Ovary (tissue), 3 donors: ENCODE data around the gene IGFLR1.

Experiments used
- EP300 ChIP-seq: sonication (generic); formaldehyde crosslinking; IDR thresholded peaks from one replicate; pipeline ENCODE4 v1.6.1; 2017; ENCODE audit warnings: antibody characterized with exemption
- POLR2A ChIP-seq: fragments of 450-650 bp; IDR thresholded peaks from one replicate; pipeline ENCODE4 v1.6.1; 2017; ENCODE audit warnings: antibody characterized with exemption, mild to moderate bottlenecking, moderate library complexity
- TF ChIP-seq, protein P1 (sequence below), 3 donors: fragments of 450-650 bp in 2 of 3; fragments of 200-600 bp in 1 of 3; IDR thresholded peaks; one replicate each; pipeline versions ENCODE4 v1.5.1 to v1.8.0; 2016 to 2022; ENCODE audit warnings: antibody characterized with exemption in 3 of 3, mild to moderate bottlenecking in 1 of 3
- donor health status: DM: no; HTN: no; CAD: no.

DNA sequence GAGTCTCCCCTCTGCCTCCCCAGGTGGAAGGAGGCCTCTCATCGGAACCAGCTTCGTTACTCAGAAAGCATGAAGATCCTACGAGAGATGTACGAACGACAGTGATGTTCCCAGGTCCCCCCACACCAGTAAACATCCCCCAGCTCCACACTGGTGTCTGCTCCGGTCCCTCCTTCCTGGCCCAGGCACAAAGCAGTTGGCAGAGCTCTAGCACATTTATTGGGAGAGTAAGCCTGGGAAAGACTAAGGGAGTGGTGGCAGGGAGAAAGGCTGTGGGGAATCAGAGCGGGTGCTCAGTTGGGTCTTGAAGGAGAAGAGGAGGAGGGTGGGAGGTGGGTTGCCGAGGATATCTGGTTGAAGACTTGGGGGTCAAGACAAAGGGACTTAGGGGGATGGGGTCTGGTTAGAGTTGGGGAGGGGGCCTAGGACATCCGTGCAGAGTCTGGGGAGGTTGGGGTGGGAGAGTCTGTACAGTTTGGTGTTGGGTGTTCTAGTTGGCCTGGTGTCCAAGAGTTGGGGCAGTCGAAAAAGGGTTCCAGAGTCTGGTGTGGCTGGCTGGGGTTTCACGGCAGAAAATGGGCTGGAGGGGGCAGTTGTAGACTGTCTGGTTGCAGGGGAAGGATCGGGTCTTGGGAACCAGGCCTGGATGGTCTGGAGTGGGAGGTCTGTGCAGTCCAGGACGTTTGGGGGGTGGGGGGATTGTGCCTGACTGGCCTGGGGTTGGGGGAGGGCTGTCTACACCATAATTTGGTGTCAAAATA, 12.3 kb upstream of the IGFLR1 start:
- TF ChIP-seq, protein P1, sequence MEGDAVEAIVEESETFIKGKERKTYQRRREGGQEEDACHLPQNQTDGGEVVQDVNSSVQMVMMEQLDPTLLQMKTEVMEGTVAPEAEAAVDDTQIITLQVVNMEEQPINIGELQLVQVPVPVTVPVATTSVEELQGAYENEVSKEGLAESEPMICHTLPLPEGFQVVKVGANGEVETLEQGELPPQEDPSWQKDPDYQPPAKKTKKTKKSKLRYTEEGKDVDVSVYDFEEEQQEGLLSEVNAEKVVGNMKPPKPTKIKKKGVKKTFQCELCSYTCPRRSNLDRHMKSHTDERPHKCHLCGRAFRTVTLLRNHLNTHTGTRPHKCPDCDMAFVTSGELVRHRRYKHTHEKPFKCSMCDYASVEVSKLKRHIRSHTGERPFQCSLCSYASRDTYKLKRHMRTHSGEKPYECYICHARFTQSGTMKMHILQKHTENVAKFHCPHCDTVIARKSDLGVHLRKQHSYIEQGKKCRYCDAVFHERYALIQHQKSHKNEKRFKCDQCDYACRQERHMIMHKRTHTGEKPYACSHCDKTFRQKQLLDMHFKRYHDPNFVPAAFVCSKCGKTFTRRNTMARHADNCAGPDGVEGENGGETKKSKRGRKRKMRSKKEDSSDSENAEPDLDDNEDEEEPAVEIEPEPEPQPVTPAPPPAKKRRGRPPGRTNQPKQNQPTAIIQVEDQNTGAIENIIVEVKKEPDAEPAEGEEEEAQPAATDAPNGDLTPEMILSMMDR (IDR thresholded peaks at IDR 0.05), result no peak
- TF ChIP-seq POLR2A, result no peak
- TF ChIP-seq EP300, result no peak
